ENCODE data around the gene CEP85L. TPM values are rescaled to one million over a fixed set of nuclear protein-coding genes. Genes with fewer than 3 reads are reported as not detected.

The CEP85L gene
- total and polyA plus RNA-seq, 4 experiments from 2014 or later, result 32.7 to 71.1 (median 50.4) TPM

- no peaks in the 10 kb centered on the region for H3K27me3 ChIP-seq (ENCODE audit: insufficient read depth, low read length)
- H3K4me1 Mint-ChIP-seq, result no peaks in the 10 kb centered on the region
- no peaks in the 10 kb centered on the region for H3K9me3 ChIP-seq (ENCODE audit: control insufficient read depth in 1 of 2, low read length in 2 of 2)
- no peak overlapping the region for H3K27ac ChIP-seq (ENCODE audit: low read depth, low read length)
- no peak overlapping the region for H3K4me3 ChIP-seq (ENCODE audit: low read length in 2 of 2)
- no peak overlapping the region for H3K27ac Mint-ChIP-seq
- ChIA-PET CTCF (ENCODE audit: partially characterized antibody) (no interaction called here), POLR2A (ENCODE audit: partially characterized antibody) (no interaction called here)
- intact Hi-C loops (cut with micrococcal nuclease), result no loop called here
- H3K36me3 ChIP-seq (ENCODE audit: insufficient read depth, low read length), result no peaks in the 10 kb centered on the region
- H3K27me3 Mint-ChIP-seq, result peaks cover 0 to 1% of the 10 kb centered on the region in 2 donors
- H3K36me3 Mint-ChIP-seq, result peaks cover 30 to 39% of the 10 kb centered on the region in 2 donors
- H3K4me1 ChIP-seq (ENCODE audit: insufficient read depth, low read length), result no peaks in the 10 kb centered on the region
- peaks cover 6 to 30% (median 19%) of the 10 kb centered on the region in 8 donors for H3K9me3 Mint-ChIP-seq
- no peak for DNase-seq
- no peak overlapping the region for H3K4me3 Mint-ChIP-seq
Measured at GRCh38 chr6:118419448-118420394, 231.7 kb downstream of the CEP85L start.

Other genes with a start within 250 kb of the CEP85L start
- not detected for gene PLN, start 103.3 kb downstream of the CEP85L start, total RNA-seq
- gene PLN, start 103.3 kb downstream of the CEP85L start, polyA plus RNA-seq, result under 1 TPM in 1 of 2 donors, not detected in 1; 0.09 TPM
- 10 to 100 TPM; 64.0 to 66.6 TPM for gene ASF1A, start 242.6 kb upstream of the CEP85L start, total RNA-seq
- gene ASF1A, start 242.6 kb upstream of the CEP85L start, polyA plus RNA-seq, result 10 to 100 TPM; 65.8 to 78.5 TPM